Erythroblast (primary cell): ENCODE data around the gene COL13A1.

Experiments
- GATA1 ChIP-seq: IDR thresholded peaks from 2 replicates; pipeline ENCODE4 v1.6.1; 2011; ENCODE audit warnings: low read depth, mild to moderate bottlenecking, control low read depth, low read length, moderate library complexity
- POLR2A ChIP-seq: IDR thresholded peaks from 2 replicates; pipeline ENCODE4 v1.6.1; 2011; ENCODE audit warnings: mild to moderate bottlenecking, low read length

DNA sequence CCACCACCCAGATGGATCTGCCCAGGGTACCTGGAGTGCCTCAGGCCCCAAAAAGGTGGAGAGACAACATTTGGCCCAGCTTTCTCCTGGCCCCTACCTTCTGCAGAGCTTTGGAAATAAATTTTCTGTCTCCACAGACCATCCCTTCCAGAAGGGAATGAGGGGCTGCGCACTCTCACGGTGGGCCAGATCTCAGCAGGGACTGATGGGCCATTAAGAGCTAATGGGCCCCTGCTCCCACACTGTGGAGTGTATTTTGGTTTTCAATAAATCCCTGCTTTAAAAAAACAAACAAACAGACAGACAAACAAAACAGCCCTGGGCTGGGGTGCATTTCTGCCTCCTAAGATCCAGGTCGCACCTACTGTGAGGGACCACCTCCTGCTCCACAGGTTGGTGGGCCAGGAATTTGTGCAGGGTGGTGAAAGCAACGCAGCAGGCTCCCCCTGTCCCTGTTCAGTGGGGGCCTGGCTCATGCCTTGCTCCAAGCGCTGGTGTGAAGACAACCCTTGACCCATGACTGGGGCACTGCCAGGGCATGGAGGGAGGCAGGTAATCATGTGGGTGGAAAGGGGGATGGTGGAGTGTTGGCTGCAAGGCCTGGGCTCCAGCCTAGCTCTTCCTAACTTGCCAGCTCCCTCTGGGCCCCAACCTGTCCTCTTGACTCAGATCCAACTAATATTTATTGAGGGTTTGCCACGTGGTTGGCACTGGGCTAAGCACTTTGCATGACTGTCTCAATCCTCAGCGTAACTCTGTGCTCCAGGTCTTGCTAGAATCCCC is 88.5 kb downstream of the COL13A1 start:
- TF ChIP-seq POLR2A (no peak), GATA1 (no peak)
